Rectal smooth muscle tissue (tissue), 1 donor: ENCODE measurements around the gene PPDPF.
A peak's percentile ranks its signal among the peaks of the same experiment; 100 is the strongest.

ENCODE experiments used
- H3K27ac ChIP-seq: one replicate; pipeline ENCODE4 v1.7.0; 2013; ENCODE audit warnings: low read depth, low read length, inconsistent platforms
- H3K27me3 ChIP-seq: one replicate; pipeline ENCODE4 v1.7.0; 2013; ENCODE audit warnings: low read length; ENCODE audit not compliant: control insufficient read depth, insufficient read depth
- H3K36me3 ChIP-seq: one replicate; pipeline ENCODE4 v1.7.0; 2013; ENCODE audit warnings: low read length; ENCODE audit not compliant: control insufficient read depth, insufficient read depth
- H3K4me1 ChIP-seq: one replicate; pipeline ENCODE4 v1.7.0; 2013; ENCODE audit warnings: low read length; ENCODE audit not compliant: control insufficient read depth, insufficient read depth
- H3K4me3 ChIP-seq: one replicate; pipeline ENCODE4 v1.7.0; 2013; ENCODE audit warnings: low read length
- H3K9ac ChIP-seq: one replicate; pipeline ENCODE4 v1.7.0; 2013; ENCODE audit warnings: low read length

The PPDPF gene

DNA sequence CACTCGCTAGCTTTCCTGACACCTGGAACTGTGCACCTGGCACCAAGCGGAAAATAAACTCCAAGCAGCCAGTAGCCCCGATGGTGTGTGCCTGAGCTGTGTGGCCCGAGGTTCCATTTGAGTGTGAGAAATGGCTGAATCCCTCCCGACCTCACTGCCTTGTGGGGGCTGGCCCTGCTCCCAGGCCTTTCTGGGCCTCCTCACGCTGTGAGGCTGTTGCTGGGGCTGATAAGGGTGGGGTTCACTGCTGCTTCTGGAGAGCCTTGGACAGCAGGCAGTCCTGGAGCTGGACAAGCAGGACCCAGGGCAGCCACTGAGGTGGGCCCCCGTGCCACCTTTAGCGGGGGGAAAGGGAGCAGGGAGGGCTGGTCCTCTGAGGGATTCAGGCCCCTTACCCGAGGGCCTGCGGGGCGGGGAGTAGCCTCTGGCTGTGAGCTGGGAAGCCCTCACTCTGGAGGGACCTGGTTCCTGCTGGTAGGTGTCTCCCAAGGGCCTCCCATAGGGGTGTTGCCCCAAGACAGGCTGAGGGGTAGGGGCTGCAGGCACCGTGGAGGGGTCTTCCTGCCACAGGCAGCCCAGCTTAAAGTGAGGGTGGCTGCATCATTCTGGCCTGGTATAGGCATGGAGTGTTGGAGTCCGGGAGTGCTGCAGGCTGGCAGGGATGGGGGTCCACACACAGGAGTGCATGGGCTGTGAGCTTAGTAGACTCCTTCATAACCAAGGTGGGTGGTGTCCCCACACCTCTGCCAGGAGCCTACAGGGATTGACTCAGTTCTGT, 1.7 kb downstream of the PPDPF start:
- Histone ChIP-seq H3K9ac (no peak overlapping the region), H3K4me1 (peaks cover 8% of the 10 kb centered on the region), H3K4me3 (peak overlapping the region; percentile 57), H3K27me3 (no peaks in the 10 kb centered on the region), H3K36me3 (peaks cover 7% of the 10 kb centered on the region), H3K27ac (no peak overlapping the region)

DNA sequence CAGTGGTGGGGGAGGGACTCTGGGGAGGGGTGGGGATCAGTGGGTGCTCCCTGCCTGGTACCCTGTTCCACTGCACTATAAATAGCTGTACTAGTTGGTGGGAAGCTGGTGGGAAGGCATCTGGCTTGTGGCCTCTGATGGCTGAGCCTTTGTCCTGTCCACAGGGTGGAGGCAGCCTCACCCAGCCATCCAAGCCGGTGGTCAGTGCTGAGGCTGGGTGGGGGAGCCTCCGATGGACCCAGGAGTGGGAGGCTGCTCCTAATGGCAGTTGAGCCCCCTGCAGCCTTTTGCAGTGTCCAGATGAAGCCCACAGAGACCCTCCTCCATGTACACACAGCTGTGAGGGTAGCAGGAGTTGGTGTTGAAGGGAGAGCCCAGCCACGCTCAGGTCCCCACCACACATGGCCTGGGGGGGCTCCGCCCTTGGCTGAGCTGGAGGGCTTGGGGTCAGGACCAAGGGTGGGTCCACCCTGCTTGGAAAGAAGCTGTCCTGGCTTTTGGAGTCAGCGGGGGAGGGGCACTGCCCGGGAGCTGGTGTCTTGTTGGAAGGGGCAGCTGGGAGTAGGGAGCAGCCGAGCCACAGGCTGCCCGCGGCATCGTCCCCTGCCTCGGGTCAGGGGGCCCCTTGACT, 2.5 kb downstream of the PPDPF start:
- no peak overlapping the region for H3K9ac ChIP-seq
- no peaks in the 10 kb centered on the region for H3K27me3 ChIP-seq
- H3K27ac ChIP-seq: no peak overlapping the region
- H3K36me3 ChIP-seq: peaks cover 7% of the 10 kb centered on the region
- H3K4me1 ChIP-seq: peaks cover 8% of the 10 kb centered on the region
- H3K4me3 ChIP-seq: no peak overlapping the region

DNA sequence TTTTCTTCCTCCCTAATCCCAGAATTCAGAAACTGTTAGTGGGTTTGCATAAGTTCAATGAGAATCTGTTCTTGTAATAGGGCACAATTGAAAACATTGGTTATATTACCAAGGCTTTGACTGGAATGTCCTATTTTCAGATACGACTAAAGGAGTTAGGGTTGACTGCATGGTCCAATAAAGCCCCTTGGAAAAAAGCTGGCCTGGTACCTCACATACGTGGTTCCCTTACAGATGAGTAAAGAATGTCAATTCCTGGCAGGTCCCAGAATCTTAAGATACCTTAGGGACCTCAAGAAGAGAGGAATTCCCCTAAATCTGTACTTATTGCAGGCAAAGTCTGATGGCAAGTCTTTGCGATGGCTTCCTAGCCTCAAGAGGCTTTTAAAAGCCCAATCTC, 4.6 kb downstream of the PPDPF start:
- Histone ChIP-seq H3K9ac (no peak overlapping the region), H3K4me3 (no peak overlapping the region), H3K36me3 (peaks cover 7% of the 10 kb centered on the region), H3K4me1 (peaks cover 8% of the 10 kb centered on the region), H3K27ac (no peak overlapping the region), H3K27me3 (no peaks in the 10 kb centered on the region)

GRCh38 chr20:63525971-63526370, 5.4 kb downstream of the PPDPF start:
- no peak overlapping the region for H3K4me3 ChIP-seq
- H3K9ac ChIP-seq: no peak overlapping the region
- H3K36me3 ChIP-seq: peaks cover 7% of the 10 kb centered on the region
- no peaks in the 10 kb centered on the region for H3K27me3 ChIP-seq
- H3K4me1 ChIP-seq: peaks cover 8% of the 10 kb centered on the region
- no peak overlapping the region for H3K27ac ChIP-seq

GRCh38 chr20:63527184-63527583, 6.6 kb downstream of the PPDPF start:
- H3K27me3 ChIP-seq: peaks cover 5% of the 10 kb centered on the region
- H3K4me1 ChIP-seq: peaks cover 3% of the 10 kb centered on the region
- no peak overlapping the region for H3K4me3 ChIP-seq
- H3K9ac ChIP-seq: no peak overlapping the region
- peaks cover 7% of the 10 kb centered on the region for H3K36me3 ChIP-seq
- H3K27ac ChIP-seq: no peak overlapping the region

GRCh38 chr20:63529180-63529860, 8.8 kb downstream of the PPDPF start:
- Histone ChIP-seq H3K27ac (no peak overlapping the region), H3K4me1 (no peaks in the 10 kb centered on the region), H3K4me3 (no peak overlapping the region), H3K36me3 (no peaks in the 10 kb centered on the region), H3K27me3 (peaks cover 8% of the 10 kb centered on the region), H3K9ac (no peak overlapping the region)

- no peak overlapping the region for H3K9ac ChIP-seq
- H3K27ac ChIP-seq: no peak overlapping the region
- peaks cover 9% of the 10 kb centered on the region for H3K27me3 ChIP-seq
Measured at GRCh38 chr20:63529861-63530787, 9.6 kb downstream of the PPDPF start.

GRCh38 chr20:63530788-63531160, 10.2 kb downstream of the PPDPF start:
- H3K27ac ChIP-seq: no peak overlapping the region
- peaks cover 9% of the 10 kb centered on the region for H3K27me3 ChIP-seq
- no peaks in the 10 kb centered on the region for H3K4me1 ChIP-seq
- no peaks in the 10 kb centered on the region for H3K36me3 ChIP-seq
- no peak overlapping the region for H3K4me3 ChIP-seq
- no peak overlapping the region for H3K9ac ChIP-seq

More at GRCh38 chr20:63529861-63530787, 9.6 kb downstream of the PPDPF start:
- no peaks in the 10 kb centered on the region for H3K36me3 ChIP-seq
- H3K4me1 ChIP-seq: no peaks in the 10 kb centered on the region
- no peak overlapping the region for H3K4me3 ChIP-seq

DNA sequence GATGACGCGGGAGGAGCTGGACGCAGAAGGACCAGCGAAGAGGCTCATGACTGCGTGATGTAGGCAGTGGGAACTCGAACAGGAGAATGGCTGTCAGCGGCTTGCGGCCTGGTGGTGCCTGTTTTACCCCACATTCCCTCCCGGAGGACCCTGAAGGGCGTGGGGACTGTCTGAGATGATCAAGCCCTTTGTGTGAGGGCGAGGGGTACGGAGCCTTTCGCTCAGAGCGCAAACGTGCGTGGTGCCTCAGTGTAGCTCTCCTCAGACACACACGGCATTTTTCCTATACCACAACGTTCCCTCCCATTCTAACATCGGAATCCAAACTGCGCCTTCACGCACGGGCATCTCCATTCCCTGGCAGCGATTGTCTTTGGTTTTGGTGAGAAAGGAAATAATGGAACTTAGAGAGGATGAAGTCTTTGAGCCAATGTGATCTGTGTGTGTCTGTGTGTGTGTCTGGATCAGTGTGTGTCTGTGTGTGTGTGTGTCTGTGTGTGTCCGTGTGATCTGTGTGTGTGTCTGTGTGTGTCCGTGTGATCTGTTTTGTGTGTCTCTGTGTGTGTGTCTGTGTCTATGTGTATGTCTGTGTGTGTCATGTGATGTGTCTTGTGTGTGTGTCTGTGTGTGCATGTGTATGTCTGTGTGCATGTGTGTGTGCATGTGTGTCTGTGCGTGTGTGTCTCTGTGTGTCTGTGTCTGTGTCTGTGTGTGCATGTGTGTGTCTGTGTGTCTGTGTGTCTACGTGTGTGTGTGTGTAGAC, 11.3 kb downstream of the PPDPF start:
- no peak overlapping the region for H3K9ac ChIP-seq
- no peaks in the 10 kb centered on the region for H3K4me1 ChIP-seq
- H3K36me3 ChIP-seq: no peaks in the 10 kb centered on the region
- H3K27ac ChIP-seq: no peak overlapping the region
- no peak overlapping the region for H3K4me3 ChIP-seq
- peaks cover 11% of the 10 kb centered on the region for H3K27me3 ChIP-seq

GRCh38 chr20:63532449-63532971, 11.9 kb downstream of the PPDPF start:
- Histone ChIP-seq H3K27me3 (peaks cover 14% of the 10 kb centered on the region), H3K4me1 (no peaks in the 10 kb centered on the region), H3K36me3 (no peaks in the 10 kb centered on the region), H3K9ac (no peak overlapping the region), H3K4me3 (no peak overlapping the region), H3K27ac (no peak overlapping the region)

DNA sequence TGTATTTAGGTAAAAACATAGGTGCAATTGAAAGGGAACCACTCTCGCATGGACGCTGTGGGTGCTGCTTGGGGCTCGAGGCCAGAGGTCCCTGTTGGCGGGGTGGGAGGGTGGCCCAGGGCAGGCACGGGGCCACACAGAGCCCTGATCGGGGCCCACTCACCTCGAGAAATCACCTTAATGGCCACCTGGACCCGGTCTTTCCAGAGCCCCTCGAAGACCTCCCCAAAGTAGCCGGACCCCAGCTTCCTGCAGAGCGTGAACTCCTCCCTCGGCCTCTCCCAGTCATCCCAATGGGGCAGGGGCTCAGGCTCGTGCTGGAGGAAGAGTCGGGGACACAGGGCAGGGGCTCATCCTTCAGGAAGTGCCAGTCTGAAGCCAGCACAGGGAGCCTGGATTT, 12.8 kb downstream of the PPDPF start:
- no peak overlapping the region for H3K4me3 ChIP-seq
- no peak overlapping the region for H3K9ac ChIP-seq
- no peak overlapping the region for H3K27ac ChIP-seq
- no peaks in the 10 kb centered on the region for H3K4me1 ChIP-seq
- H3K27me3 ChIP-seq: peaks cover 14% of the 10 kb centered on the region
- H3K36me3 ChIP-seq: no peaks in the 10 kb centered on the region
